LNCaP clone FGC (cell line): ENCODE results near the gene TECTB.

Experiments used
- DNase-seq: peaks from one replicate; pipeline ENCODE4 v3.0.0-alpha.2; 2011; ENCODE audit warnings: low read depth
- H3K4me3 ChIP-seq: 2 replicates; pipeline ENCODE4 v1.5.1; 2011; ENCODE audit warnings: mild to moderate bottlenecking, low read depth, low read length, control low read depth
- CTCF ChIP-seq: IDR thresholded peaks from 2 replicates; pipeline ENCODE4 v1.5.1; 2012; ENCODE audit warnings: mild to moderate bottlenecking; ENCODE audit not compliant: control insufficient read depth, insufficient read depth; ENCODE audit errors: extremely low read depth

Gene TECTB

GRCh38 chr10:112258407-112258806 is 24.8 kb upstream of the TECTB start:
- peak; percentile 79 for DNase-seq
- TF ChIP-seq CTCF: no peak
- H3K4me3 ChIP-seq: no peak overlapping the region

- H3K4me3 ChIP-seq: no peak overlapping the region
- TF ChIP-seq CTCF: no peak
- DNase-seq: no peak
Measured at GRCh38 chr10:112259688-112260087, 23.5 kb upstream of the TECTB start.

- DNase-seq: no peak
- TF ChIP-seq CTCF: no peak
- no peak overlapping the region for H3K4me3 ChIP-seq
Measured at GRCh38 chr10:112260831-112261230, 22.4 kb upstream of the TECTB start.

- TF ChIP-seq CTCF: no peak
- no peak overlapping the region for H3K4me3 ChIP-seq
- DNase-seq: no peak
Measured at GRCh38 chr10:112261281-112261822, 21.8 kb upstream of the TECTB start.

GRCh38 chr10:112262546-112262945 is 20.7 kb upstream of the TECTB start:
- no peak overlapping the region for H3K4me3 ChIP-seq
- TF ChIP-seq CTCF: no peak
- no peak for DNase-seq

- TF ChIP-seq CTCF: no peak
- no peak overlapping the region for H3K4me3 ChIP-seq
- no peak for DNase-seq
Measured at GRCh38 chr10:112265745-112266144, 17.5 kb upstream of the TECTB start.

DNA sequence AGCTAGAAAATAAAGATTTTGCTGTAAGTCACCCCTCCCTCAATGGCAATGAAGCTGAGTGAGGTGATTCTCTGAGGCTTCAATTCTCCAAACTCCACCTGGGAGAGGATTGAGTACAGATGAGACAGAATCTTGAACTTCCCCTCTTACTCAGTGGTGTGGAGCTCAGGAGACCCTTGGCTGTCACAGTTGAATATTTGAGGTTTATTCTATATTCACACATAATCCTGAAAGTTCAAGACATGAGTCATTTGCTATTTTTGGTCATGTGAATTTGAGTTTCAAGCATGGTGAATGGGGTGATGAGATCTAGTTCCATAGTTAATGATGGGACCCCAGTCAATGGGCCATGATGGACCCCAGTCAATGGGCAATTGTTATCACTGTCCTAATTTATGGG is 13.9 kb upstream of the TECTB start:
- DNase-seq: no peak
- no peak for TF ChIP-seq CTCF
- no peak overlapping the region for H3K4me3 ChIP-seq
